SK-N-SH treated with all-trans-retinoic acid at 6 μM for 48 hours (cell line): ENCODE measurements around the gene RBFOX2.

Experiments used
- ARNTL ChIP-seq: fragments of 450-650 bp; formaldehyde crosslinking; IDR thresholded peaks from 2 replicates; pipeline ENCODE4 v1.5.0; 2020; ENCODE audit warnings: low read depth, mild to moderate bottlenecking, moderate library complexity, borderline replicate concordance
- PPARA ChIP-seq: fragments of 250-450 bp; sonication (Bioruptor Pico); IDR thresholded peaks from 2 replicates; pipeline ENCODE4 v1.5.0; 2020; ENCODE audit warnings: mild to moderate bottlenecking, borderline replicate concordance
- RARB ChIP-seq: fragments of 250-450 bp; sonication (Bioruptor Pico); IDR thresholded peaks from 2 replicates; pipeline ENCODE4 v1.8.0; 2021; ENCODE audit warnings: mild to moderate bottlenecking, moderate library complexity
- SNAI2 ChIP-seq: fragments of 250-450 bp; sonication (Bioruptor Pico); IDR thresholded peaks from 2 replicates; pipeline ENCODE4 v1.5.0; 2020; ENCODE audit warnings: mild to moderate bottlenecking, moderate library complexity
- TCF4 ChIP-seq: fragments of 250-450 bp; sonication (Bioruptor Pico); IDR thresholded peaks from 2 replicates; pipeline ENCODE4 v1.8.0; 2021; ENCODE audit warnings: mild to moderate bottlenecking, moderate library complexity, borderline replicate concordance
- TOX ChIP-seq: fragments of 250-450 bp; sonication (Bioruptor Pico); IDR thresholded peaks from 2 replicates; pipeline ENCODE4 v1.8.0; 2021; ENCODE audit warnings: mild to moderate bottlenecking, moderate library complexity, borderline replicate concordance
- ZC3H10 ChIP-seq: fragments of 250-450 bp; sonication (Bioruptor Pico); IDR thresholded peaks from 2 replicates; pipeline ENCODE4 v1.5.1; 2021; ENCODE audit warnings: mild to moderate bottlenecking, moderate library complexity
- ZFP3 ChIP-seq: fragments of 250-450 bp; sonication (Bioruptor Pico); IDR thresholded peaks from 2 replicates; pipeline ENCODE4 v1.5.0; 2020; ENCODE audit warnings: mild to moderate bottlenecking, moderate library complexity
- ZFP30 ChIP-seq: fragments of 450-650 bp; formaldehyde crosslinking; IDR thresholded peaks from 2 replicates; pipeline ENCODE4 v1.5.0; 2022; ENCODE audit warnings: mild to moderate bottlenecking, moderate library complexity
- ZNF565 ChIP-seq: fragments of 450-650 bp; formaldehyde crosslinking; conservative IDR thresholded peaks from 2 replicates; pipeline ENCODE4 v1.5.0; 2020; ENCODE audit warnings: low read depth, mild to moderate bottlenecking, moderate library complexity
- ZNF70 ChIP-seq: fragments of 450-650 bp; formaldehyde crosslinking; IDR thresholded peaks from 2 replicates; pipeline ENCODE4 v1.5.0; 2020; ENCODE audit warnings: mild to moderate bottlenecking, moderate library complexity
- ZNF8 ChIP-seq: fragments of 450-650 bp; formaldehyde crosslinking; IDR thresholded peaks from 2 replicates; pipeline ENCODE4 v1.5.0; 2020; ENCODE audit warnings: mild to moderate bottlenecking, moderate library complexity
- TF ChIP-seq, protein P1 (sequence below): fragments of 250-450 bp; sonication (Bioruptor Pico); IDR thresholded peaks from 2 replicates; pipeline ENCODE4 v1.5.1; 2021; ENCODE audit warnings: mild to moderate bottlenecking, moderate library complexity

DNA sequence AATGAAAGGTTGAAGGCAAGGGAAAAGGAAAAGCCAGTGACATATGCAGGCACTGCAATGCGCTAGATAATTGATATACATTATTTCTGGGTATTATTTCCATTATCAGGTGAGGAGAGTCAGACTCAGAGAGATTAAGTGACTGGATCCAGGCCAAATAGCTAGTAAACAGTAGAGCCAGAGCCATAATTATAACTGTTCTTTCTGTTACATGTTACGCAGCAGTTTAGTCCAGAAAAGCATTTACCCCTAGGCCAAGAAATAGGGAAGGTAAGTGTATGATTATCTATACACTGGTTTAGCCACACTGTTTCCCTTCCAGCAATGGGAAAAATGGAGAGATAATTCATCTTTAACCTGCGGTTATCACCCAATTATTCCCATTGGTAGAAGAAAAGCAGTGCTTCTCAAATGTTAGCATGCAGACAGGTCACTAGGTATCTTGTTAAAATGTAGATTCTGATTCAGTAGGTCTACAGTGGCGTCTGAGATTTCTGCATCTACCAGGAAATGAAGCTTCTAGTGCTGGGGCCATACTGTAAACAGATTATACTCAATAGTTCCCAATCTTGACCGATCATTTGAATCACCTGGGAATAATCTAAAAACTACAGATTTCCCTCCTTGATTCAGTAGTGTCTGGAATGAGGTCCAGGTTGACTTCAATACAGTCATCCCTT, 69.4 kb downstream of the RBFOX2 start:
- TF ChIP-seq ARNTL (no peak), ZNF565 (no peak), ZFP30 (CRISPR knock-in tag) (no peak), ZC3H10 (CRISPR knock-in tag) (no peak), PPARA (CRISPR knock-in tag) (no peak), TOX (CRISPR knock-in tag) (no peak), RARB (CRISPR knock-in tag) (no peak), ZNF8 (no peak), ZFP3 (CRISPR knock-in tag) (no peak), SNAI2 (CRISPR knock-in tag) (no peak), ZNF70 (CRISPR knock-in tag) (no peak), TCF4 (no peak)
- TF ChIP-seq, protein P1, sequence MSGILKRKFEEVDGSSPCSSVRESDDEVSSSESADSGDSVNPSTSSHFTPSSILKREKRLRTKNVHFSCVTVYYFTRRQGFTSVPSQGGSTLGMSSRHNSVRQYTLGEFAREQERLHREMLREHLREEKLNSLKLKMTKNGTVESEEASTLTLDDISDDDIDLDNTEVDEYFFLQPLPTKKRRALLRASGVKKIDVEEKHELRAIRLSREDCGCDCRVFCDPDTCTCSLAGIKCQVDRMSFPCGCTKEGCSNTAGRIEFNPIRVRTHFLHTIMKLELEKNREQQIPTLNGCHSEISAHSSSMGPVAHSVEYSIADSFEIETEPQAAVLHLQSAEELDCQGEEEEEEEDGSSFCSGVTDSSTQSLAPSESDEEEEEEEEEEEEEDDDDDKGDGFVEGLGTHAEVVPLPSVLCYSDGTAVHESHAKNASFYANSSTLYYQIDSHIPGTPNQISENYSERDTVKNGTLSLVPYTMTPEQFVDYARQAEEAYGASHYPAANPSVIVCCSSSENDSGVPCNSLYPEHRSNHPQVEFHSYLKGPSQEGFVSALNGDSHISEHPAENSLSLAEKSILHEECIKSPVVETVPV (CRISPR knock-in tag) = no peak
